C1 segment of cervical spinal cord (tissue), 14 donors: ENCODE data around the gene CCKAR.

Experiments
- DNase-seq, 14 donors: peaks; one replicate each; lab custom pipeline; 2025; lab: John Stamatoyannopoulos, UW

Gene CCKAR

DNA sequence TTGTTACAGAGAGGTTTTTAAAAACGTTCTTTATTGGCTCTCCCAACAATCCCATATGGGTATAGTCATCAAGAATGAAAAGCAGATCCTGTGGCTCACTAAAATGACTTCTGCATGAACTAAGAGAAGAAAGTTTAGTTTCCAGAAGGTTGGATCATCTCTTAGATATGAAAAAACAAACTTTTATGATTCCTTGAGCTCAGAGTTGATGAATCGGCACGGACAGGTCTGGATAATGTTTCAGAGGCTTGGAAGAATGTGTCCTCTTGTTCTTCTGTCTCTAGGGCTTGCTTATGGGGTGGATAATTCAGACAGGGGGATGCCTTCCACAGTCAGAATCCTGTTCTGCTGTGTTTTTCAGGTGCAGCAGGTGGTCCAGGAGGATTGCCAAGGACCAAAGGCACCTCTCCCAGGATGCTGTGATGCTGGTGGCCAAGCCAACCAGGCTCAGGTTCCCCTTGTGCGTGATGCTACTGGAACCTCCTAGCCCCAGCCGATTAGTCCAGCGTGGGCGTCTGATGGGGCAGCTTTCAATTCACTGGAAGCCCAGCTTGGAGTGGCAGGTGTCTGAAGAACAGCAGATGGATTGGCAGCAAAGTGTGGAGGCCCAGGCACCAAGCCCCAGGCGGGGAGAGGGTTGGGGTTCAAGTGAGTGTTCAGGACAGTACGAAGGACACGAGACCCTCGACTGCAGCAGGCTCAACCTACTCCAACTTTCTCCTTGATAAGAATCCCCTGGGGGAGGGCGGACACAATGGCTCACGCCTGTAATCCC is 30.3 kb downstream of the CCKAR start:
- no peak for DNase-seq

DNA sequence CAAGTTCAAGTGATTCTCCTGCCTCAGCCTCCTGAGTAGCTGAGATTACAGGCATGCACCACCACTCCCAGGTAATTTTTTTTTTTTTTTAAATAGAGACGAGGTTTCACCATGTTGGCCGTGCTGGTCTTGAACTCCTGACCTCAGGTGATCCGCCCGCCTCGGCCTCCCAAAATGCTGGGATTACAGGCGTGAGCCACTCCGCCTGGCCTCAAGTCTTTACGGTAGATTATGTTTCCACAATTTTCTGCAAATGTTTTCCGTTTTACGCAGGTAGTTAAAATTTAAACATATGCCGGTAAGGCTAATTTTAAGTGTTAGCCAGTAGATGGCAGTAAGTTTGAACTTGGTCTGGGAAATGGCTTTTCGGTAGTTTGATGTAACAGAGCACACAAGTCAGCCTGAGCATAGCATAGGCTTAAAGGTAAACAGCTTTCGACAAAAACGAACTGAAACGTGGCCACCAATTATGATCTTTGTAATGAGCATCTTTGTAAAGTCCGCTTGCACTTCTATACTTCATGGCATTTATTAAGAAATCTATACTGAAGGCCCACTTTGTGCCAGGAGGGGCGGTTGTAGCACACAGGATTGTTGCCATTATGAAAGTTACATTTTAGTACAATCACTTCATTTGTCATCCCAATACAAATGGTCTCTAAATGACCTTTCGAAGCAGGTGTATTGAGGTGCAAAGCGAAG is 31.1 kb downstream of the CCKAR start:
- no peak for DNase-seq

DNA sequence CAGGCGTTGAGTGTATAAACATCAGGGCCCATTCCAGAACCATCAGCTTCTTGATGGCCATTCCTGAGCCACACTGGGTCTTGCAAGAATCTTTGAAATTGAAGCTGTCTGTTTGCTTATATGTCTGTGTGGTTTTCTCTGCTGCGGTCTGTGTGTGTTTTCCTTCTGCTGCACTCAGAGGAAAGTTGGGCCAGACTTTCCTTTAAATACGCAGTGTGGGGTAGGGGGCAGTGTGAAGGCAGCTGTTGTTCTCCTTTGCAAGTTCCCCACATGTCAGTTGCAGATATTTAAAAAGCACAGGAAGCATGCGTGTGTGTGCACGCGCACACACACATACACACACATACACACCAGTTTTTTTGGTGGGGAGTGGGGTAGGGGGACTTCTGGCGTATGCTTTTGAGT is 32.1 kb downstream of the CCKAR start:
- DNase-seq = no peak

DNA sequence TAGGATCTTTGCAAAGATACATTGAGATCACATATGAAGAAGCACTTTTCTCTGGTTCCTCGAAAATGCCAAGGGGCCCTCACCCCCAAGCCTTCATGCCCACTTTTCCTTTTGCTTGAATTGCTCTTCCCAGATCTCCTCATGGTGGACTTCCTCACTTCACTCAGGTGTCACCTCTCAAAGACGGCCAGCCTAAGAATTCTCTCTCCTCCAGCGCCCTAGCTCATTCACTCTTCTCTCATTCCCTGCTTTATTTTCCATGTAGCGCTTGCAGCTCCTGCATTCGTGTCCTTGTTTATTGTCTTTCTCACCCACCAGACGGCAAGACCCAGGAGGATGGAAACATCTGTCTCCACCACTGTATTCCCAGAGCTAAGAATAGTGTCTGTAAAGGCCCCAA is 32.9 kb downstream of the CCKAR start:
- DNase-seq = no peak

DNA sequence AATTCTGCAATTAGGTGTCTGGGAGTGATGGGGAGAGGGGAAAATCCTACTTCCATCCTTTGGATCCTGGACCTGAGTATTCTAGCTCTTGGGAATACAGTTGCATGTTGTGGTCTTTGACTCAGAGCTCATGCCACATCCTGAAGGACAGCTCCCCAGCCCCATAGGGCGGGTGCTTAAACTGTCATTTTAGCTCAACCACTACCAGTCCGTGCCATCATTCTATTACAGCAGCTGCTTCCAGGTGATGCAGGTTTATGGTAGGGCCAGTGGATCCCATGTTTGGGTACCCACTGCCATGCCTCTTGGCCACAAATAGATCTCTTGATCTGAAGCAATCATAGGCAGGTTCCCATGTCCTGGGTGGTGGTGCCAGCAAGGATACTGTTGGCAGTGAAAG is 34.7 kb downstream of the CCKAR start:
- DNase-seq = no peak

DNA sequence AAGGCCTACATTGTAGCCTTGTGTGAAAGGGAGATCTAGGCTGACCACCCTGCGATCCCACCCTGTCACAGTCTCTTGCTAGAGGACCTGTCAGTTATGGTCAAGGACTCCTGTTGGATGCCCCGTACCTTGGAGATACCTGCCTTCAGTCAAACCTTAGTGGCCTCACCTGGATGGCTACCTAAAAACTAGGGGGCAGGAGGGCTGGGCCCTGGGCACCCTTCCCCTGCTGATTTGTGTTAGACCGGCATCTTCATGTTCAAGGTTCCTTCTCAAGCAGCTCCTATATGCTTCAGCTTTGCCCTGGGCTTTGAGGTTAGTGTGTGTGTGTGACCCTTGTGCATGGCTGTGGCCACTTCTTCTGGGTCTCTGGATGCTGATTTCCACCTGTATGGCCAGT is 35.3 kb downstream of the CCKAR start:
- DNase-seq = no peak

DNA sequence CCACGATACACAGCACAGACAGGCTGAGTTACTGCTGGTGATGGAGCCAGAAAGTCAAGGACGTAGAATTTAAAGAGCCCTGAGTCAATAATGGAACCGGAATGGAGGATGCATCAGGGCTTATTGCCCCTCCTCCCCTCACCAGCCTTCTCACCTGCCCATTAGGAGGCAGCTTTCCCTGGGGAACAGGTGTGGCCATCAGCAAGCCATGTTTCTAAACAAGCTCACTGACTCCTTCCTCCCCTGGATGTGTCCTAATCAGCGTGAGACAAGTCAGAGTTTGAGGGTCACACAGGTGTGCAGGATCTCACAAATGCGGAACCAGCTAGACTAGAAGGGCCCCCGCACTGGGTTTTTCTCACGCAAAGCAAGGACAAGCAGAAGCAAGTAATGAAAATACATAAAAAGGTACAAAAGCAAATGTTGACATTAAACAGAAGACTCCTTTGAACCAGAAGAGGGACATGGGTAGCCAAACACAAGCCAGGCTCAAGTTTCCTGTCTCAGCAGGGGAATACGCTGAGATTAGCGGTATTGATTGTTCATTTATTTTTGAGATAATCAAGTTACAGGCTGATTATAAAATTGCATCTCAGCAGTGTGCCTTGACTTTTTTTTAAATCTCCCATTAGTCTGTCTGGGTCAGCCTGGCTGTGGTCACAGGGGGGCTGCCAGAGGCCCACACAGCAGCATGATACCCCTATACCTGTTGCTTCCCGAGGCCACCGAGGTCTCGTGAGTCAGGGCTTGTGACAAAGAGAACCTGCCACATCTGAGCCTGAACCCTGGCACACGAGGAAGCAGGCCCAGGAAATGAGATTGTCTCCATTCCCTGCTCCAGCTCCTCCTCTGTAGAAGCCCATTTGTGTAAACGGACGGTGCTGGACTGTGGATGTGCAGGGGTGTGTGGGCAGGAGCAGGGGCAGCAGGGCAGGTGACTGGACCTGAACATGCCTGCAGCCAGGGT is 37.4 kb downstream of the CCKAR start:
- no peak for DNase-seq

DNA sequence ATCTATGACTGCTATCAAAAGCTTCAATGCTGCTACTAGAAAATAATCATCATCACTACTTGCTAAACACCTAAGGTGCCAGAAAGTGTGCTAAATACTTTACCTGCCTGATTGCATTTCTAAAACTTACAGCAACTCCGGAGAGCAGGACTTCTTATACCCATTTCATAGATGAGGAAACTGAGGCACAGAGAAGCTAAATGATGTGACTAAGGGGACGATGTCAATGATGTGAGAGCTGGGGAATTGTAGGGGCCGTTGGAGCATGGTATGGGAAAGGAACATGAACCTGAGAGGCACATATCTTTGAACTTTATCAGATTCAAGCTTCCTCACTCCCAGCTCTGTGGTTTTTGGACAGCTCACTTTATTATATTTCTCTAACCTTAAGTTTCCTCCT is 38.7 kb downstream of the CCKAR start:
- DNase-seq = no peak

DNA sequence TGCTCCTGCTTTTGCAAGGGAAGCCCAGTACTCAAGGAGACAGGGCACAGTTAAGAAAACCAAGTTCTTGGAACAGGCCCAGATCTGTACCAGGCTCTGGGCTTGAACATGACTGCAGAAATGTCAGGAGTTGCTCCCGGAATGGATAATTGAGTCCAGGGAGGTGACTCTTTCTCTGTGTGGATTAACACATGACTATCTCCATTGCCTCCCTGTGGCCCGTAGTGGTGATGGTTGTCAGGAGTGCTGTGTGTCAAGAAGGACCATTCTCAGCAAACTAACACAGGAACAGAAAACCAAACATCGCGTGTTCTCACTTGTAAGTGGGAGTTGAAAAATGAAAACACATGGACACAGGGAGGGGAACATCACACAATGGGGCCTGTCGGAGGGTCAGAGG is 39.9 kb downstream of the CCKAR start:
- DNase-seq = no peak

DNA sequence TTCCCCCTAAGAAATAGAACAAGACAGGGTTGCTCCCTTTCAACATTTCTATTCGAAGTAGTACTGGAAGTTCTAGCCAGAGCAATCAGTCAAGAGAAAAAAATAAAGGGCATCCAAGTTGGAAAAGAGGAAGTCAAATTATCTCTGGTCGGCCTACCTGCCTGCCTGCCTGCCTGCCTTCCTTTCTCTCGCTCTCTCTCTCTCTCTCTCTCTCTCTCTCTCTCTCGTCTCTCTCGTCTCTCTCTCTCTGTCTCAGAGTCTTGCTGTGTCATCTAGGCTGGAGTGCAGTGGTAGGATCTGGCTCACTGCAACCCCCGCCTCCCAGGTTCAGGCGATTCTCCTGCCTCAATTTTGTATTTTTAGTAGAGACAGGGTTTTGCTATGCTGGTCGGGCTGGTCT is 42.9 kb downstream of the CCKAR start:
- DNase-seq = no peak

DNA sequence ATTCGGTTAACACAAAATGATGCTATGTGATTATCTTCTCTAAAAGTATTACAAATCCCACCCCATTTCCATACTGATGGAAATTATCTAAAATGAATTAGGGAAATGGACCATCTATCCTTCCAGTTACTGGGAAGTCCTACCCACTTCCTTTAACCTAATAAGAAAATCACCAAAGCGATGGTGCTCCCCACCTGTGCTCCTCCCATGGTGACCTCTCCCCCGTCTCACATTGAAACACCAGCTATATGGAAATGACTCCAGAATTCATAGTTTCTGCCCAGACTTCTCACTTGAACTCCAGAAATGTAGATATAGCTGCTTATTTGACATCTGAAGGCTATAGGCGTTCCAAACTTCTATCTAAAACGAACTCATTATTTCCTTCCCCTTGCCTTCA is 48.5 kb downstream of the CCKAR start:
- DNase-seq = no peak

DNA sequence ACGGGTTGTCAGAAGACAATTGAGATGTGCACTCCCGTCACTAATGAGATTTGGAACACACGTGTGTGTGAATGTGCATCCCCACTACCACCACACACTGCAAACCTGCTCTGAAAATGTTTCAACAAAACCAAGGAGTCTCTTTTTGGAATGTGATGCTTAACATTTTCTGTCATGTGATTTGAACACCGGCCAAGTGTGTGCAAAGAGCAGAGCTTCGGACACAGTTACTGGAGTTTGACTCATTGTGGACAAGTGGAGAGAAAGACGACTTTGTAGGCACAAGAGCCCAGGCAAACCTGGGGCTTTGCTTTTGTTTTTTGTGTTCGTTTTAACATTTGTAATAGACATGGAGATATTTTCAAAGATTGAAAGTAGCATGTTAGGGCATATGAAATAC is 49.2 kb downstream of the CCKAR start:
- DNase-seq = peak in 1 of 14 donors; percentile 9

DNA sequence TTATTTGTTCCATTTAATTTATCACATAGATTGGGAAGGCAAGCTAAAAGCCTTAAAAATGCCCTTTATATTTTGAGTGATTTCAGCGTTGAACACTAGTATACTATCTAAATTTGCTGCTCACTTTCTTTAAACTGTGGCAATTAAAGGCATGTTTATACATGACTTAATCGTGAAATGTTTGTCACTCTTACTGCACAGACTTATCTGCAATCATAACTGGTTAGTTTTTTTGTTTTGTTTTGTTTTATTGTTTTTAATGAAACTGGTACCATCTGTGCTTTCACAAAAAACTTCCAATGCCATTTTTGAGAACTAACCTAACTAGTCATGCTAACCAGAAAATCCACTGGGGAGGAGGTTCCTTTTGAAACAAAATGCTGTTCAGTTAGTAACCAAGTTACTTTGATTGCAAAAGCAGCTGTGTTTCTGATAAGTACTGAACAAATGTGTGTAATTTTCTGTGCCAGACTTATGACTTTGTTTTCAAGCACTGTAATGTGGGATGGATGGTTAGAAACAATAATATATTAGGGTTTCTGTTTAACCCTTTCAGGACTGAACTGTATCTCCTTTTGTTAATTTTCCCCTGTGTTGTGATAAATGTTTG is 56.1 kb downstream of the CCKAR start:
- DNase-seq = no peak

DNA sequence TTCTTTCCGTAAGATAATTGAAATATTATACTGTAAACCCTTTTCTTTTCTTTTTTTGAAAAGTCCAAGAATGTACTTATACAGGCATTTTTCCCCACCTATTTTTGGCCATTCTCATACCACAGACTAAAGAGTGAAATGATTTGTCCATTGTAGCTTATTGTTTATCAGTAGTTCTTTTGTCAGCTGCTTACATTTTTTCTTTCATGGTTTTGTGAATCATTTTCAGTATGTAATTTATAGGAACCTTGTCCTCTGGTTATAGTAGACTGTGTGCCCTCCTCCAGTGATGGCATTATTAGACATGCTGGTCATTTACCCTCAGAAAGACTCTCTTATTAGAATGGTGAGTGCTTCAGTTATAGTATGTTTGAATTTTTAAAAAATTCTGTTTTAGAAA is 56.7 kb downstream of the CCKAR start:
- no peak for DNase-seq

DNA sequence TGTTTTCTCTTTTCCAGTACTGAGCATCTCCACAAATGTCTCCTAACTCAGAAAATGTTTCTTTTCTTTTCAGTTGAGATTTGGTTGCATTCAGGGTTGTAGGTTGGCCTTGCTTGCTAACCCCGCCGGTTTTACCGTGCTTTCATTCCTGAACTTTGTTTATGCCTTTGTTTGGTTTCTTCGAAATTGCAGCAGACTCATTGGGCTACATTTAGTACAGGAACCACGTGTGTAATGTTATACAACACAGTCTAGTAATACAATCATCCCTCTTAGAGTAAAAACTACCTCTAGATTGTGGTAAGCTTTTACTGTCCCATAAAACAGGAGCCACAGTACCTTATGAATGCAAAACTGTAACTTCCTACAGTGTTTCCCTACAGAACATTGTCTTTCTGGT is 57.9 kb downstream of the CCKAR start:
- no peak for DNase-seq

DNA sequence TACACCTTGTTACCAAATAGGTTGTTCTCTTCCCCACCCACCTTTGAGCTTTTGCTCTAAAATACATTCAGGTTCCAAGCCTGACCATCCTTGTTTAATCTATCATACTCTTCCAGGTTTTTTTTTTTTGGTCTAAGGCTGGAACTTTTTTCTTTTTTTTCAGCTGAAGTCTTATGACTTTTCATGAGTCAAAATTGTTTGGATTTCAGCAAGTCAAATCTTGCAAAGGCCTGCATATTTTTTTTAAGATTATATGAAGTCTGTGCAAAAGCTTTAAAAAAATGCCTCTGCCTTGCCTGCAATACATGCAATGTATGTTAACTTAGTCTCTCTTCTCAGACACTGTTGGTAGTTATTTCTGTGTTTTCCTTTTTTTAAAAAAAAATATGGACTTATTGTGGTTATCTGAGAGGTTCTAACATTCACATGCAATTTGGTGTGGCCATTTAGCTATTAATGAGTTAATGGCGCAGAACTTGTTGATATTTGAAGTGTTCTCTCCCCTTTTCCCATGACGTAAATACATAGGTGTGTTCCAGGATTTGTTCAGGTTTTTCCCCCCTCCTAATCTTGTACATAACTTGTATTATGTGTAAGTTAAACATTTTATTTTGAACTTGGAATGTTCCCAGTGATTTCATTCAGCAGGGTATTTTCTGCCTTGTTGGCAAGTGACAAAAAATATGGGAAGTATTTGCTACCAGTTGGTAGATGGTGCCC is 58.7 kb downstream of the CCKAR start:
- DNase-seq = no peak
